Vagina (tissue), 2 donors: ENCODE results near the gene HDAC8. TPM values are rescaled to one million over a fixed set of nuclear protein-coding genes. Genes with fewer than 3 reads are reported as not detected.
"Not testable (repeated sequence)": the region's sequence is repeated elsewhere in the genome, so short reads cannot be mapped to it uniquely, and the experiment has no call there.

Source experiments
- DNase-seq, 2 donors: peaks; one replicate each; pipeline ENCODE4 v3.0.0-alpha.2; 2017; ENCODE audit errors: extremely low spot score in 2 of 2
- H3K27ac ChIP-seq: fragments of 200-600 bp; sonication (generic); one replicate; pipeline ENCODE4 v1.5.1; 2019
- H3K27me3 ChIP-seq: fragments of 200-600 bp; sonication (generic); one replicate; pipeline ENCODE4 v1.5.1; 2019
- H3K36me3 ChIP-seq, 2 donors: fragments of 200-600 bp; sonication (generic); one replicate each; pipeline ENCODE4 v1.5.1; 2017 to 2019
- H3K4me1 ChIP-seq: fragments of 200-600 bp; sonication (generic); one replicate; pipeline ENCODE4 v1.5.1; 2019
- H3K4me3 ChIP-seq, 2 donors: fragments of 200-600 bp; sonication (generic); 1 replicate in 1 of 2; 2 replicates in 1 of 2; pipeline ENCODE4 v1.5.1; 2016 to 2019
- H3K9me3 ChIP-seq: fragments of 200-600 bp; sonication (generic); one replicate; pipeline ENCODE4 v1.5.1; 2019
- POLR2A ChIP-seq, 2 donors: fragments of 450-650 bp; IDR thresholded peaks; one replicate each; pipeline ENCODE4 v1.6.1; 2017; ENCODE audit warnings: antibody characterized with exemption in 2 of 2, mild to moderate bottlenecking in 2 of 2, moderate library complexity in 2 of 2
- POLR2AphosphoS5 ChIP-seq, 2 donors: sonication (generic); formaldehyde crosslinking; IDR thresholded peaks; one replicate each; pipeline ENCODE4 v1.9.0; 2017; ENCODE audit warnings: antibody characterized with exemption in 2 of 2, mild to moderate bottlenecking in 2 of 2, low read depth in 1 of 2; ENCODE audit not compliant: insufficient read depth in 1 of 2
- intact Hi-C: fragments of 100-400 bp; cut with DNase I; formaldehyde crosslinking; loops from one replicate; pipeline ENCODE4 v1.15.1; 2023
- total RNA-seq: library from RNA; depleted of rRNA; stranded (reverse); fragments of >200 nt; gene quantifications from one replicate; pipeline ENCODE4 v1.2.3, GENCODE V29; 2016
- TF ChIP-seq, protein P1 (sequence below), 3 experiments: fragments of 450-650 bp in 2 of 3; fragments of 200-600 bp in 1 of 3; sonication (generic) in 1 of 3; IDR thresholded peaks; one replicate each; pipeline ENCODE4 v1.5.1; 2017 to 2019; ENCODE audit warnings: antibody characterized with exemption in 3 of 3, mild to moderate bottlenecking in 2 of 3, moderate library complexity in 2 of 3

Gene HDAC8
- total RNA-seq, 1 donor from 2014 or later: 33.4 TPM

DNA sequence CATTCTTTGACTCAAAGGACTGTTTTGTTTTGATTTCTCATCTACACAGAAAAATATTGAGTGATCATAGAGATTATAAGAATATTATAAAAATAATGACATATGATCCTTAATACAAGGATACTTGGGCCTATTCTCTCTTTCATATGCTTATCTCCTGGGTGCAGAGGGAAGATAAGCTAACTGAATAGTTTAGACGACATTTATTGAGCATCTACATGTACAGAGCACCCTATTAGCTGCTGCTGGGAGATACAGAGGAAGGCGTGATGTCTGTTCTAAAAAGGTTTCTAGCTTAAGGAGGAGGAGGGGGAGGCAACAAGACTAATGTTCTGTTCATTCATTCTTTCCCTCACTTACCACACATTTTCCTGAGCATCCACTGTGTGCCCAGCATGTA lies 106.8 kb downstream of the HDAC8 start:
- H3K9me3 ChIP-seq: no peaks in the 10 kb centered on the region
- TF ChIP-seq, protein P1, sequence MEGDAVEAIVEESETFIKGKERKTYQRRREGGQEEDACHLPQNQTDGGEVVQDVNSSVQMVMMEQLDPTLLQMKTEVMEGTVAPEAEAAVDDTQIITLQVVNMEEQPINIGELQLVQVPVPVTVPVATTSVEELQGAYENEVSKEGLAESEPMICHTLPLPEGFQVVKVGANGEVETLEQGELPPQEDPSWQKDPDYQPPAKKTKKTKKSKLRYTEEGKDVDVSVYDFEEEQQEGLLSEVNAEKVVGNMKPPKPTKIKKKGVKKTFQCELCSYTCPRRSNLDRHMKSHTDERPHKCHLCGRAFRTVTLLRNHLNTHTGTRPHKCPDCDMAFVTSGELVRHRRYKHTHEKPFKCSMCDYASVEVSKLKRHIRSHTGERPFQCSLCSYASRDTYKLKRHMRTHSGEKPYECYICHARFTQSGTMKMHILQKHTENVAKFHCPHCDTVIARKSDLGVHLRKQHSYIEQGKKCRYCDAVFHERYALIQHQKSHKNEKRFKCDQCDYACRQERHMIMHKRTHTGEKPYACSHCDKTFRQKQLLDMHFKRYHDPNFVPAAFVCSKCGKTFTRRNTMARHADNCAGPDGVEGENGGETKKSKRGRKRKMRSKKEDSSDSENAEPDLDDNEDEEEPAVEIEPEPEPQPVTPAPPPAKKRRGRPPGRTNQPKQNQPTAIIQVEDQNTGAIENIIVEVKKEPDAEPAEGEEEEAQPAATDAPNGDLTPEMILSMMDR (IDR thresholded peaks at IDR 0.05): no peak
- TF ChIP-seq POLR2A (IDR thresholded peaks at IDR 0.05): no peak
- TF ChIP-seq POLR2AphosphoS5 (IDR thresholded peaks at IDR 0.05; ENCODE audit: insufficient read depth in 1 of 2, low read depth in 1 of 2): no peak
- intact Hi-C loops: no loop called here
- H3K36me3 ChIP-seq: no peaks in the 10 kb centered on the region
- no peak for DNase-seq
- H3K27ac ChIP-seq: no peak overlapping the region
- H3K27me3 ChIP-seq: no peaks in the 10 kb centered on the region
- no peaks in the 10 kb centered on the region for H3K4me1 ChIP-seq
- no peak overlapping the region for H3K4me3 ChIP-seq

DNA sequence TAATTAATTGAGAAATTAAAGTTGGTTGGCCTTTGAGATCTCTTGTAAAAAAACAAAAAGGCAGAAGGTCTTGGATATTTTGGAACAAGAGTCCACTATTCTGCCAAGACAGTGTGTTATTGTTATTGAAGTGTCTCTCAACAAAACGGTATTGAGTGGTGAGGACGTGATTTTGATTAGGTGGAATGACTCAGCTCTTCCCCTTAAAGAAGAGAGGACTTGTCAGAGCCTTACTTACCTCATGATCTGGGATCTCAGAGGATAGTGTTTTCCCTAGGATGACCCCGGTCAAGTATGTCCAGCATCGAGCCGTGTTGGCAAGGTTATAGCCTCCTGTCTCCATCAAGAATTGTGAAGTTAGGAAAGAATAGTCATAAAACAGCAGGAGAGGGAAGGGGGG lies 110.9 kb downstream of the HDAC8 start:
- Histone ChIP-seq H3K9me3 (no peaks in the 10 kb centered on the region), H3K27me3 (no peaks in the 10 kb centered on the region), H3K36me3 (no peaks in the 10 kb centered on the region), H3K27ac (no peak overlapping the region), H3K4me1 (no peaks in the 10 kb centered on the region), H3K4me3 (no peak overlapping the region)
- TF ChIP-seq POLR2A (IDR thresholded peaks at IDR 0.05) (no peak), POLR2AphosphoS5 (IDR thresholded peaks at IDR 0.05; ENCODE audit: insufficient read depth in 1 of 2, low read depth in 1 of 2) (no peak)
- TF ChIP-seq, protein P1 (IDR thresholded peaks at IDR 0.05): no peak
- intact Hi-C loops: no loop called here
- DNase-seq: no peak

DNA sequence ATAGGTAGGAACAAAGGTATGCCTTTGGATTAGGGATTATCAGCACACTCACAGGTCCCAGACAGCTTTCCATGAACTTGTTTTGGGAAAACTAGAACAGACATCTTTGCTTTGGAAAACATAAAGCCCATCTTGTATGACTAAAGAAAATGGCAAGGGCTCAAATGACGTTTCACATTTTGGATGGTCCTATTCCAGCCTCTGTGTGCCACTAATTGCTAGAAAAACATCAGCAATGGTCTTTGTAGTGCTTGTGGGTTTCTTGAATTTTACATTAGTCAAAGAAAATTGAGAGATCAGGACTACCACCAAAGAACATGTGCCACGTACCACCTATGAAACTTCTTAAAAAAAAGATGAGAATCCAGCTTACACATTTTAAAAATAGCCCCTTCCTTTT lies 111.4 kb downstream of the HDAC8 start:
- Histone ChIP-seq H3K27me3 (no peaks in the 10 kb centered on the region), H3K36me3 (no peaks in the 10 kb centered on the region), H3K4me3 (no peak overlapping the region), H3K27ac (no peak overlapping the region), H3K4me1 (no peaks in the 10 kb centered on the region), H3K9me3 (no peaks in the 10 kb centered on the region)
- intact Hi-C loops: no loop called here
- no peak for DNase-seq
- TF ChIP-seq POLR2AphosphoS5 (IDR thresholded peaks at IDR 0.05; ENCODE audit: insufficient read depth in 1 of 2, low read depth in 1 of 2) (no peak), POLR2A (IDR thresholded peaks at IDR 0.05) (no peak)
- TF ChIP-seq, protein P1 (IDR thresholded peaks at IDR 0.05): no peak

DNA sequence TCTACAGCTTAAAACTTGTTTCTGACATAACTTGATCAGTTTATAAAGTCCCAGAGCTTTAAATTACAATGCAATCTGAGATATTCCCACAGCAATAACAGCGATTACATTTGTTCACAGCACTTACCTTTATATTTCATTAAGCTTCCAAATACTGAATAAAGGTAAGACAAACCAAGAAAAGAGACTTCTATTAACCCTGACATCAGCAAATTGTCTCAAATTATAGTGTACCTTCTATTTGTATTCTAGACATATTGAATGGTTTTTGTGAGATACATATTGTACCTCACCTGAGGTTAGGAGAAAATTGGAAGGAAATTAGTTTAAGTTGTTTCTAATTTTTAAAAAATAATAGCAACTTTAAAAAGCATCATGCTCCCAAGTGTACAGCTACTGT lies 111.9 kb downstream of the HDAC8 start:
- TF ChIP-seq, protein P1 (IDR thresholded peaks at IDR 0.05): no peak
- no peak for TF ChIP-seq POLR2A (IDR thresholded peaks at IDR 0.05)
- no peak for TF ChIP-seq POLR2AphosphoS5 (IDR thresholded peaks at IDR 0.05; ENCODE audit: insufficient read depth in 1 of 2, low read depth in 1 of 2)
- no peak overlapping the region for H3K4me3 ChIP-seq
- H3K9me3 ChIP-seq: no peaks in the 10 kb centered on the region
- no peak overlapping the region for H3K27ac ChIP-seq
- intact Hi-C loops: no loop called here
- H3K4me1 ChIP-seq: no peaks in the 10 kb centered on the region
- H3K36me3 ChIP-seq: no peaks in the 10 kb centered on the region
- DNase-seq: no peak
- no peaks in the 10 kb centered on the region for H3K27me3 ChIP-seq

DNA sequence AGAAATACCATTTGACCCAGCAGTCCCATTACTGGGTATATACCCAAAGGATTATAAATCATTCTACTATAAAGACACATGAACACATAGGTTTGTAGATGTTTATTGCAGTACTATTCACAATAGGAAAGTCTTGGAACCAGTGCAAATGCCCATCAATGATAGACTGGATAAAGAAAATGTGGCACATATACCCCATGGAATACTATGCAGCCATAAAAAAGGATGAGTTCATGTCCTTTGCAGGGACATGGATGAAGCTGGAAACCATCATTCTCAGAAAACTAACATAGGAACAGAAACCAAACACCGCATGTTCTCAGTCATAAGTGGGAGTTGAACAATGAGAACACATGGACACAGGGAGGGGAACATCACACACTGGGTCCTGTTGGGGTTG lies 123.6 kb downstream of the HDAC8 start:
- DNase-seq, H3K27me3 ChIP-seq, H3K9me3 ChIP-seq, intact Hi-C loops, H3K4me1 ChIP-seq, H3K27ac ChIP-seq, H3K4me3 ChIP-seq, H3K36me3 ChIP-seq: not testable (repeated sequence)

DNA sequence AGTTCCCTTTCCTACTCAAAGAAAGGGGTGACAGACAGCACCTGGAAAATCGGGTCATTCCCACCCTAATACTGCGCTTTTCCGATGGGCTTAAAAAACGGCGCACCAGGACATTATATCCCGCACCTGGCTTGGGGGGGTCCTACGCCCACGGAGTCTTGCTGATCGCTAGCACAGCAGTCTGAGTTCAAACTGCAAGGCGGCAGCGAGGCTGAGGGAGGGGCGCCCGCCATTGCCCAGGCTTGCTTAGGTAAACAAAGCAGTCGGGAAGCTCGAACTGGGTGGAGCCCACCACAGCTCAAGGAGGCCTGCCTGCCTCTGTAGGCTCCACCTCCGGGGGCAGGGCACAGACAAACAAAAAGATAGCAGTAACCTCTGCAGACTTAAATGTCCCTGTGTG lies 131.9 kb downstream of the HDAC8 start:
- H3K36me3 ChIP-seq, intact Hi-C loops, H3K4me3 ChIP-seq, H3K4me1 ChIP-seq, H3K27ac ChIP-seq, DNase-seq, H3K27me3 ChIP-seq, H3K9me3 ChIP-seq: not testable (repeated sequence)
